ENCODE results near the gene PTPN4.

The PTPN4 gene

DNA sequence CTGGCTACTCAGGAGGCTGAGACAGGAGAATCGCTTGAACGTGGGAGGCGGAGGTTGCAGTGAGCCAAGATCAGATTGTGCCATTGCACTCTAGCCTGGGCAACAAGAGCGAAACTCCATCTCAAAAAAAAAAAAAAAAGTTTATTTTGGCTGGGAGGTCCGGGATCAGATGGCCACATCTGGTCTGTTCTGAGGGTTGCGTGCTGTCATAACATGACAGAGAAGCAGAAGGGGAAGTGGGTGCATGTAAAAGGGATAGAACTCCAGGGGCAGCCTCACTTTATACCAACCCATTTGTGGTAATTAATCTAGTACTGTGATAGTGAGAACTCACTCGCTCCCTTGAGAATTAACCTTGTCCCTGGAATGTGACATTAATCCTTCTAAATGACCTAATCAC is 101.2 kb downstream of the PTPN4 start:
- no peak for DNase-seq

- DNase-seq = no peak
These were observed 102.6 kb downstream of the PTPN4 start for GRCh38 chr2:119862127-119862889.

DNA sequence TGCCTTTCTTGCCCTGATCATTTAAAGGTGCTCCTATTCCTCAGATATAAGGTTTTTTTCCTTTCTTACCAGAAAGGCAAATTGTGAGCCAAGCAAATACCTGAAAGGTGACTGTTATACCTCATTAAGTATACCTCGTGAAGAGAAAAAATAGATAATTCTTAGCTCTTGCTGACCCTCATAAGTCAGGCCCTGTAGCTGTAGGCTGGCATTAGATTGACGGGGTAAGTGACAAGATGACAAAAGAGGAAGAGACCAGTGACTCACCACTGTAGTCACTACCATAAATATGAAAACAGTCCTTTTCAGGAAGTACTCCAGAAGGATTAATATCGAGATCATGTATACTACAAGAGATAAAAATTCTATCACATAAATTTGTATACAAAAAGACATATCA is 104.6 kb downstream of the PTPN4 start:
- DNase-seq = no peak

GRCh38 chr2:119871725-119872124 is 112.0 kb downstream of the PTPN4 start:
- DNase-seq = no peak

DNA sequence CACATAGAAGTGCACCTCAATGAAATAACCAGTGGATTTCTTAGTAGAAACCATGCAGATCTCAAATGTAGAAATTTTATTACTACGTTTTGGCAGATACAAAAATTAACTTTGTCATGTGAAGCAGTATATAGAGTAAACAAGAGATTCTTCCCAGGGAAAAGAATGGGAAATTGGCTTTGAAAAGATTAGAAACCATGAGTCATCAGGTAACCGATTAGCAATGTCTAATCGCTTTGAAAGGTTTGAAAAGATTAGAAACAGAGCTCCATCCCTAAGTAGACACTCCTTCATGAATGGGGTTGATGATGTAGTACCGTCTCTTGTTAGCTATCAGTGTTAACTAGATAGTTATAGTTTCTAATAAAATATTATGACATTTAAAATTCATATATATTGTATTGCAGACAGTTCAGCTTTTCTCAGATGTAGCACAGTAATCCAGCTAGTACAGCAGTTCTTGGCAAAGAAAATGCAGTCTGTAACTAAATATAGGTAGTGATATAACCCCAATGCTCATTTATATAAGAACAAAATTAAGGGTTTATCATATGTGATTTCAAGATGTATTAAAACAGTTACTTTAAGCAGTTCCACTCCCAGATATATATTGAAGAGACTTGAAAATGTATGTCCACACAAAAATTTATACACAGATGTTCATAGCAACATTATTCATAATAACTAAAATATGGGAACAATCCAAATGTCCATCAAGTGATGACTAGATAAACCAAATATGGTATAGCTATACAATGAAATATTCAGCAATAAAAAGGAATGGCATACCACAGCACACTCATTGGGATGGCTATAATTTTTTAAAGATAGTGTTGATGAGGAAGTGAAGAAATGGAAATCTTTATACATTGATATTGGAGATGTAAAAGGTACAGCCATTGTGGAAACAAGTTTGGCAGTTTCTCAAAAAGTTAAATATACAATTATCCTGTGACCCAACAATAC is 113.9 kb downstream of the PTPN4 start:
- no peak for DNase-seq

GRCh38 chr2:119879502-119879901 is 119.8 kb downstream of the PTPN4 start:
- DNase-seq = no peak

GRCh38 chr2:119888680-119889079 is 129.0 kb downstream of the PTPN4 start:
- no peak for DNase-seq

DNA sequence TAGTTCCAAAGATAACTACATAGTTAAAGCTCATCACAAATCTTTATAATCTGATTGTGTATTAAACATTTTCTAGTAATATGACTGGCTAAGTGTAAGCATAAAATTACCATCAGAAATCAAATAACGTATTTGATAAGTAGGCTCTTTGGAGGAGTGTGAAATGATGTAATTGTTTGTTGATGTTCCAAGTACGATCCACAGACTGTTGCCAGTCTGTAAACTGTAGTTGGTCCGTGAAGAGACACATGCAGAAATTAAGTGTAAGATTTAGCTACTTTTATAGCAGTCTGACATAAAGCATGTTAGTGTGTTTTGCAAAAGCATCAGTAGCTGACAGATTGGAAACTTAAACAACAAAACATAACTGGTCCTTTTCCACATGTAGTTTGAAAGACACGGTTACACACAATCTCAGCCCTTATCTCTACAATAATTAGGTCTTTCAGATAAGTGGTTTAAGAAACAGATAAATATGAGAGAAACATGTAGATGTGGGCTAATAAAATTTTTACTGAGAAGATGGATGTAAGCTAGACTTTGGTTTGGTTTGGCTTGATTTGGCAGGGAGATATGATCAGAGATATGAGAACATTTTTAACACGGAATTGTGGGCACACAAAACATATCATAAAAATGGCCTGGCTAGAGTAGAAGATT is 138.1 kb downstream of the PTPN4 start:
- DNase-seq = no peak

DNA sequence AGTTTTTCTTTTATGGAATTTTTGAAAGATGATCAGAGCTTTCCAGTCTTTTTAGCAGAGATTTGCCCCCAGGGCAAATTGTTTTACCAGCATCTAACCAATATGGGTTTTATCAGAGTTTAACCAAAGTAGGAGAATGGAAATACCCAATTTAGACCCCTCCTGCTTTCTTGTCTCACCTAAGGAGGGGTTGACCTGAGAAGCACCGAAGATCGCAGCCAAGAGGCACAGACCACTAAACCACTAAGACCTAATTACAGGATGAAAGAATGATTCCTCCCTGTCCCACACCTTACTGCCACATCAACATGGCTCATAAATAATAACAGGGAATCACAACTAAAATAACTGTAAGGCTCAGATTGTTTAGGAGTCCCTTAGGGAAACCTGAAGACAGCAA is 141.3 kb downstream of the PTPN4 start:
- no peak for DNase-seq

DNA sequence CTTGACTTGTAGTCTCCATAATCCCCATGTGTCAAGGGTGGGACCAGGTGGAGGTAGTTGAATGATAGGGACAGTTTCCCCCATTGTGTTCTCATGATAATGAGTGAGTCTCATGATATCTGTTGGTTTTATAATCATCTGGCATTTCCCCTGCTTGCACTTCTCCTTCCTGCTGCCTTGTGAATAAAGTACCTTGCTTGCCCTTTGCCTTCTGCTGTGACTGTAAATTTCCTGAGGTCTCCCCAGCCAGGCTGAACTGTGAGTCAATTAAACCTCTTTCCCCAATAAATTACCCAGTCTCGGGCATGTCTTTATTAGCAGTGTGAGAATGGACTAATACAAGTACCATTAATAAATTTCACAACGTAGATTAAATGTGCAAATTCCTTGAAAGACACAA is 150.8 kb downstream of the PTPN4 start:
- no peak for DNase-seq

DNA sequence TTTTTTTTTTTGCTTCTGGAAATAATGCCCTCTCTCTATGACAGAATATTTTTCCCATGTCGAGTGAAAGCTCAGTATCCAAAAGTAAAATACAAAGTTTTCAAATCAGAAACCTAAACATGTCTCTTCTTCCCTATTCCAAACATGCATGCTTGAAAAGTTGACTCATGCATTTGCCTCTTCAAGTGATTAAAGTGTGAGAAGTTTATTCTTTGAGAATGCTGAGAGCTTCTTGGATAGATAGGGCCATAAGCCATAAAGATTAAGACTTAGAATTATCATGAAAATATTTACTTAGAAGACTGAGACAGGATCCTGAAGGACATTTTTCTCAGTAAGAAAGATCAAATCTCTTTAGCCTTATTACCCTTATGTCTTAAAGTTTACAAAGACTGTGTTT is 154.5 kb downstream of the PTPN4 start:
- DNase-seq = no peak

DNA sequence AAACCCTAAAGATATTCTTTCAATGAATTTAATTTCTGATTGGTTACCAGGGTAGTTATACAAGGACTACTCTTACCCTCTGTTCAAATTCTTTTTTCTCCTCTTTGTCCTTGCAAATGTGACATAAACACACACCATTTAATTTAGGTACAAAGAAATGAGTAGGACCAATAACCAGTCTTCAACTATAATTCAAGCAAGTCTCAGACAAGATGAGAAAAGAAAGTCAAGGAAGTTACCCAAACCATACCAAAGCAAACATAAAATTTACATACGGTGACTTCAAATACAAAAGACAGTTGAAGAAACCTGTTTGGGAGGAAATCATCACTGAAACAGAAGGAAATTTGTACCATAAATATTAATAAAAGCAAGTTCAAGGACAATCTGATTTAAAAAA is 162.1 kb downstream of the PTPN4 start:
- no peak for DNase-seq

DNA sequence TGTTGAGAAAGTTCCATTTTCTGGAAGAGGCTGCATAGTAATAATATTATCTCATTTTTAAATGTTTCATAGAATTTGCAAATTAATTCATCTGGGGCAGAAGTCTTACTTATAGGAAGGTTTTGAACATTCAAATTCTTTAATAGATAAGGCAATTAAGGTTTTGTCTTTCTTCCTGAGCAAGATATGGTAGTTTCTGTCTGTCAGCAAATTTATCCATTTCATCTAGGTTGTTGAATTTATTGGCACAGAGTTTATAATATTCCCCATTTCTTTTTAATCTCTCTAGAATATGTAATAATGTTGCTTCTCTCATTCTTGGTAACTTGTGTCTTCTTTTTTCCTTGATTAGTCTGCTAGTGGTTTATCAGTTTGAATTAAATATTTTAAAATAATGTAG is 163.0 kb downstream of the PTPN4 start:
- no peak for DNase-seq

- DNase-seq = no peak
These were observed 169.8 kb downstream of the PTPN4 start for GRCh38 chr2:119929537-119929936.

DNA sequence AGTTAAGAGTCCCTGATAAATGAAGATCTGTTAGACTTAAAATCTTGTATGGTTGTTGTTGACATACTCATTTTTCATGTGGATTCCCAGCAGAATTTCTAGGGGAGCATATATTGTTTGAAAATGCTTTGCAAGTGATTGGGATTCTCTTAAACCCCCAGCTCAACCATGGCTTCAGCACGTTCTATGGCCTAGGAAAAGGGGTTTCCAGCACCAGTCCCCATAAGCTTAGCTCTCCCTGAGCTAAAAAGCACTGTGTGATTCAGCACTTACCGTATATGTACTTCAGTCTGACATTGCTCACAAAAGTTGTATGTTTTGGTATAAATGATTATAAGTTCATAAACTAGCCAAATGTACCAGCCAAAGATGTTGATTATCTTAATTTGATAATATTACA is 173.1 kb downstream of the PTPN4 start:
- DNase-seq = no peak

- no peak for DNase-seq
These were observed 174.6 kb downstream of the PTPN4 start for GRCh38 chr2:119934319-119934718.

DNA sequence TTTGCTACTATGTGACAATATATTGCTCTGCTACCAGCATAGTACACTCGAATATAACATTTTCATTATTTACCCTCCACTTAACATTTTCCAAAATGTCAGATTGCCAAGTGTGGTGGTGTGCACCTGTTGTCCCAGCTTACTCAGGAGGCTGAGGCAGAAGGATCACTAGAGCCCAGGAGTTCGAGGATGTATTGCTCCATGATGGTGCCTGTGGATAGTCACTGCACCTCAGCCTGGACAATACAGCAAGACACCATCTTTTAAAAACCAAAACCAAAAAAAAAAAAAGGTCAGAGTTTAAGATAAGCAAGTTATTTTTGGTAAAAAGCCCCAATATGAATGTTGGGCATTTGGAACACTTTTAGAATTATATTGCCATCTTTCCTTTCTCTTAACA is 178.0 kb downstream of the PTPN4 start:
- no peak for DNase-seq

DNA sequence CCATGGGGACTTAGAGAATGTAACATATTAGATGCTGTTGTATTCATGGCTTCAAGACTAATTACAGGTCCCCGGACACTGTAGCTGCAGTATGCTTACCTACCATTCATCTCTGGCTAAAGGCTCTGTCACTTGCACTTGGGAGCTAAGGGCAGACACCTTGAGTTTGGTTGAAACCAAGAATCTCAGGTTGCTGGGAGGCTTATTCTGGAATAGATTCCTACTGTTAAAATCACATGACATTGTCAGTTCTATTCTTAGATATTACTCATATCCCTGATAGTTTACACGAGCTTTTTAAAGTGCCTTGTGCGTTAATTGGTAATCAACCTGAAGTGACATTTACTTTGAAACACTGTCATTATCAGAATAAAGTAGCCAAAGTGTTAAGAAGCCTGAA is 180.2 kb downstream of the PTPN4 start:
- DNase-seq = no peak

DNA sequence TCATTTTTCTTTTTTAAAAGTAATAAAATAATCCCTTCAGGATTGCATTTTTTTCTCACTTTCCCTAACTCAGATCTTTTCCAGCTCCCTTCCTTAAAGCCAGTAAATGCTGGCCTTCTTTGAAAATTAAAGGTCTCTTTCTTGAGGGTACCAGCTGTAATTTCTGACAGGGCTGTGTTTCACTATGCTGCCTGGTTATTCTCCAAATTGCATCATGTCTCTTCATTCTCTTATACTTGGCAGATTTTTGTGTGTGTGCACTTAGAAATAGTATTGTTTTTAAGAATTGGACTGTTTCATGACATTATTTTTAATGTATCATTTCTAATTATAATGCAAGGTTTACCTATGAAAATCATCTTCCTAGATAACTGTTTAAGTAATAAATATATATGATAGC is 181.1 kb downstream of the PTPN4 start:
- DNase-seq = no peak

DNA sequence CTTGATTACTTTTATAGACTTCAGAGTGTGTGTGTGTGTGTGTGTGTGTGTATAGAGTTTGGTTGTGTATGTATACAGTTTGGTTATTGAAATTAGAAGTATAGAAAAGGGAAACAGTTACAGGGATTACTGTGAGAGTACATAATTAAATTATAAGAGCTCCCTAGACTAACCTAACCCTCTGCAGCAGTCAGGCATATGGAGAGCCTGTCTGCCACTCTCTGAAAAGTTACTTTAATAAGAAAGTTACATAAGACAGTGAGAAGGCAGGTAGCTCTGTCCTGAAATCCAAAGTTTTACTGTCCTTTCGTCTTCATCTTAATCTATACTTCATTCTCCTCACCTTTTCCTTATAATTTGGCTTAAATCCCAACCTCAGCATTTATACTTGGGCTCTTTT is 181.7 kb downstream of the PTPN4 start:
- DNase-seq = no peak

DNA sequence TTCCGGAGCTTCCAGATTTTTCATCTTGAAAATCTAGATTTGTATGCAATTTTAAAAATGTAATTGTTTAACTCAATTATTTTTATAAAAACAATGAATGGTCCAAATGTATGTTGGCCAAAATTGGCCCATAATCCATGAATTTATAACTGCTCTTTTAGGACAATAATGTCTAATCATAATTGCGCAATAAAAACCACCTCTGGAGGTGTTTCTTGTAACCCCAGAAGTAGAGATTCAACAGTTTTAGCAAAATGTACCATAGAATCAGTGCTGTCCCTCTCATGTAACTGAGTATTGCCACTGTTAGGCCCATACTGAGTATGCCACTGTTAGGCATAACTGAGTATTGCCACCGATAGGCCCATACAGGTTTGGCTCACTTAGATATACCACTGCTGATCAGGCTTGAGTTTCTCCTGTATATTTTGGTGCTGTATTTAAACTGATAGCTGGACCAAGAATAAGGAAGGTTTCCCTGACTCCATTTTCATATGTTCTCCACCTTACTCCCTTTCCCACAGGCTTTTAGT is 182.3 kb downstream of the PTPN4 start:
- DNase-seq = no peak

- no peak for DNase-seq
These were observed 183.3 kb downstream of the PTPN4 start for GRCh38 chr2:119943058-119943457.

- no peak for DNase-seq
These were observed 187.8 kb downstream of the PTPN4 start for GRCh38 chr2:119947535-119947934.
